Esophagus (tissue), 2 donors: Measurements from ENCODE around the gene PAK6. TPM values are rescaled to one million over a fixed set of nuclear protein-coding genes. Genes with fewer than 3 reads are reported as not detected.

ENCODE experiments used
- H3K27ac ChIP-seq, 2 donors: one replicate each; pipeline ENCODE4 v1.5.1; 2013; ENCODE audit warnings: low read depth in 2 of 2, mild to moderate bottlenecking in 2 of 2, inconsistent platforms in 1 of 2, low read length in 1 of 2, moderate library complexity in 1 of 2
- H3K27me3 ChIP-seq, 2 donors: one replicate each; pipeline ENCODE4 v1.6.1; 2013; ENCODE audit warnings: low read length in 2 of 2, control low read depth in 1 of 2, mild to moderate bottlenecking in 1 of 2; ENCODE audit not compliant: insufficient read depth in 2 of 2, control insufficient read depth in 1 of 2
- H3K36me3 ChIP-seq, 2 donors: one replicate each; pipeline ENCODE4 v1.6.1; 2013; ENCODE audit warnings: low read length in 1 of 2; ENCODE audit not compliant: control insufficient read depth in 2 of 2, insufficient read depth in 2 of 2
- H3K4me1 ChIP-seq, 2 donors: one replicate each; pipeline ENCODE4 v1.6.1; 2013; ENCODE audit warnings: low read length in 1 of 2; ENCODE audit not compliant: control insufficient read depth in 2 of 2, insufficient read depth in 2 of 2
- H3K4me3 ChIP-seq, 2 donors: one replicate each; pipeline ENCODE4 v1.5.1; 2013; ENCODE audit warnings: low read length in 2 of 2, mild to moderate bottlenecking in 2 of 2, low read depth in 1 of 2, moderate library complexity in 1 of 2
- H3K9me3 ChIP-seq, 2 donors: one replicate each; pipeline ENCODE4 v1.6.1; 2013; ENCODE audit warnings: mild to moderate bottlenecking in 2 of 2, low read depth in 1 of 2, low read length in 1 of 2, moderate library complexity in 1 of 2; ENCODE audit not compliant: control insufficient read depth in 2 of 2, insufficient read depth in 1 of 2
- WGBS, 2 donors: extraction: QIAGEN DNeasy Blood & Tissue Kit; methylation state at CpG; one replicate each; pipeline ENCODE4 v1.1.7; 2013; 5-methylcytosine and 5-hydroxymethylcytosine counted together
- polyA plus RNA-seq, 2 donors: library from polyadenylated mRNA; stranded (reverse); fragments of 200-250 nt; gene quantifications; one replicate each; pipeline ENCODE4 v1.2.3, GENCODE V29; 2013
- donor health status: healthy with polysubstance abuse.
- donor health status: Bipolar disorder and iron deficiency.

The PAK6 gene
- polyA plus RNA-seq, 2 donors, result 14.7 to 16.6 TPM

DNA sequence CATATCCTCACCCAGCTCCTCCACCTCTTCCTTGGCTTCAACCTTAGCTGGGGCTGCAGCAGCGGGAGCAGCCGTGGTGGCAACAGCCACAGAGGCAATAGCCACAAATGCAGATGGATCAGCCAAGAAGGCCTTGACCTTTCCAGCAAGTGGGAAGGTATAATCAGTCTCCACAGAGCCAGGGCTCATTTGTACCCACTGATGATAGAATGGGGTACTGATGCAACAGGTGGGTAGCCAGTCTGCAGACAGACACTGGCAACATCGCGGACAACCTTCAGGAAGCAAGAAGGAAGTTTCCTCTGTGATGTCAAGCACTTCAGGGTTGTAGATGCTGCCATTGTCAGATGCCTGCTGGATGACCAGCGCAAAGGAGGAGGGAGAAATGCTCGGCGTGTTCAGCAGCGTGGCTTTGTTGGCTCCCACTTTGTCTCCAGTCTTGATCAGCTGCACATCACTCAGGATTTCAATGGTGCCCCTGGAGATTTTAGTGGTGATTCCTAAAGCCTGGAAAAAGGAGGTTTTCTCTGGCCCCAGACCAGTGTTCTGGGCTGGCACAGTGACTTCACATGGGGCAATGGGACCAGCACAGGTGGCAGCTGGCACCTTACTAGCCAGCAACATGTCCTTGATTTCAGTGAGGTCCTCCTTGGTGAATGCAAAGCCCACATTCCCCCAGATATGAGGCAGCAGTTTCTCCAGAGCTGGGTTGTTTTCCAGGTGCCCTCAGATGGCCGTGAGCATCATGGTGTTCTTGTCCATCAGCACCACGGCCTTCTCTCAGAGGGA is 73.7 kb downstream of the PAK6 start:
- Histone ChIP-seq H3K4me1 (peaks cover 0 to 3% of the 10 kb centered on the region in 2 donors), H3K4me3 (no peak overlapping the region), H3K36me3 (no peaks in the 10 kb centered on the region), H3K27me3 (no peaks in the 10 kb centered on the region), H3K27ac (no peak overlapping the region), H3K9me3 (no peaks in the 10 kb centered on the region)
- WGBS, 2 donors, result 91 to 92% methylated on average over 9 to 10 of the region's 10 CpGs

DNA sequence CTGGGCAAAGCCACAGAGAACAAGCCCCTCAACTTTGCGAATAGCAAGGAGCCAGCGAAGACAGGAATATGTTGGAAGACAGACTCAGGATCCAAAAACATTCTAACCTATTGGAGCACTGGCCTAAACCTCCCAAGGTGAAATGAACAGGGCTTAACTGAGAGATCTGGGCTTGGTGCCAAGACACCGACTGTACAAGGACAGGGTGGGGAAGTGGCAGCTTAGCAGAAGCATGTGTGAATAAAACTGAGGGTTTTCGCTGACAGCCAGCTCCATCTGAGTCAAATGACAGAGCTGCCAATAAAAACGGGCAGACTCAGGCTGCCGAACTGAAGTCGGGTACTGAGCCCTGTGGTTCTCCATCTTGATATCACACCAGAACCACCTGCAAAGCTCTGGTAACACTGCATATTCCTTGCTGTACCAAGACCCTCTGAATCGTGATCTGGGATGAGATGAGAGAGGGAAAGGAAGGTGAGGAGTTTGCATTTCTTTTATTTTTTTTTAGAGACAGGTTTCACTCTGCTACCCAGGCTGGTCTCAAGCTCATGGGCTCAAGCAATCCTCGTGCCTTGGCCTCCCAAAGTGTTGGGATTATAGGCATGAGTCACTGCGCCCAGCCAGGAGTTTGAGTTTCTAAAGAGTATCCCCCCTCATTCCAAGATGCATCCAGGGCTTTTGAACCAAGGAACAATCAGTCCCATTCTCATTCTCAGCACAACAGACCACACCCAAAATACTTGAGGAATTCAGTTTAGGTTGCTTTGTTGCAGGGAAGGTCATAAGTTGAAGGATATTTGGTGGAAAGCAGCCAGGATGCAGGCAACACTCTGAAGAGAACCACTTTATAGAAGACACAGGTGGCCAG is 74.9 kb downstream of the PAK6 start:
- no peaks in the 10 kb centered on the region for H3K36me3 ChIP-seq
- no peak overlapping the region for H3K4me3 ChIP-seq
- 34 to 37% methylated on average over 10 of the region's 10 CpGs for WGBS, 2 donors
- H3K27ac ChIP-seq, result no peak overlapping the region
- H3K9me3 ChIP-seq, result no peaks in the 10 kb centered on the region
- no peaks in the 10 kb centered on the region for H3K27me3 ChIP-seq
- peaks cover 0 to 2% of the 10 kb centered on the region in 2 donors for H3K4me1 ChIP-seq

DNA sequence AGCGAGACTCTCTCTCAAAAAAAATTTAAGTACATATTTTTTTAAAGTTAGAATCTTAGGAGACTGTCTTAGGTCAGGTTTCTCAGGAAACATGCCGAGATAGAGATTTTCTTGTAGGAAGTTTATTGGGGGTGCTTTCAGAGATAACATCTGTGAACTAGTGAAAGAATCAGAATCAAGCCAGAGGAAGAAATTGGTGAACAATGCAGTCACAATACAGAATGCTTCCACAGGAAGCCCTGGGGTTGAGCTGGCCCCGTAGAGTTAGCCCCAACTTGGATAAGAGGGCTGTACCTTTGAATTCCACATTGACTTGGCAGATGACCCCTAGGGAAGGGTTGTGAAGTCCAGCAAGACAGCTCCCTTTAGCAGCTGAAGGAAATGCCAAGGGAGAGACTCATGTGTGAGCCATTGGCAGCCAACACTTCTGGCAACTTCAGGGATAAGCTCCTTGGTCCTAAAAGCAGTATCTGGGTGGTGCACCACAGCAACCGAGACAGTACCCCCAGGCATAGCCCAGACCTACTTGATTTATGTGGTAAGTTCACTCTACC is 75.9 kb downstream of the PAK6 start:
- H3K4me1 ChIP-seq, result no peaks in the 10 kb centered on the region
- no peak overlapping the region for H3K27ac ChIP-seq
- H3K27me3 ChIP-seq, result no peaks in the 10 kb centered on the region
- no peaks in the 10 kb centered on the region for H3K36me3 ChIP-seq
- H3K9me3 ChIP-seq, result no peaks in the 10 kb centered on the region
- 77 to 88% methylated on average over 4 of the region's 4 CpGs for WGBS, 2 donors
- H3K4me3 ChIP-seq, result no peak overlapping the region

DNA sequence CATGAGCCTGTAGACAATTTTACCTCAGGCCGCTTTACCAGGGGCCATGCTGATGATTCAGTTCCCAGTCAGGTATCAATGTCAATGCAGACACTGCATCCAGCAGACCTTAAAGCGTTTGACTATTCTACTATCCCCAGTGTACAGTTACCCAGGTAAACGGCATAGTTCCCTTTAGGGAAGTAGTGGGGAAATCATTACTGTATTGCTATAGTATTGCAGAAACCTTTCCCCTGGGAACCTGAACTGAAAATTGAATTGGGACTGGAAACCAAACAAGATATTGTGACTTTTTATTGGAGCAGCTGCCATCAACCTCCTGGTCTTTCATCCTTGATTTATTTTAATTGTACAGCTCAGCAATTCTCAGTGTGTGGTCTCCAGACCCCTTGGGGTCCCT is 78.1 kb downstream of the PAK6 start:
- no peaks in the 10 kb centered on the region for H3K9me3 ChIP-seq
- H3K36me3 ChIP-seq, result no peaks in the 10 kb centered on the region
- no peak overlapping the region for H3K27ac ChIP-seq
- H3K4me3 ChIP-seq, result no peak overlapping the region
- H3K27me3 ChIP-seq, result no peaks in the 10 kb centered on the region
- WGBS, 2 donors, result 89 to 90% methylated on average over 3 of the region's 3 CpGs
- no peaks in the 10 kb centered on the region for H3K4me1 ChIP-seq

DNA sequence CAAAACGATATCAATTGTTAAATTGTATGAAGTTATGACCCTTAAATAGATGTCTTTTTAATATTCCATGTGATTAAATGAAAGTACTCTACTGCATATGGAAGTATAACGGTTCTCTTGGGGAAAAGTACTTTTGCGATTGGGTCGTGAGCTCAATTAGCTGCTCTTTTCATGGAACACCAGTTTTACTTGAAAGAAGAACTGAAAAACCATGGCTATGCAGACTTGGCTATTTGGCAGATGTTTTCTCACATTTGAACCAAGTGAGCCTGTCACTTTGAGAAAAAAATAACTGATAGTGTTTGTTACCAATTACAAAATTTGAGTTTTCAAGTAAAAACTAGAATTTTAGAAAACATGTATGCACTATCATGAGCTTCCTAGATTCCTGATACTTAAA is 78.7 kb downstream of the PAK6 start:
- Histone ChIP-seq H3K27ac (no peak overlapping the region), H3K36me3 (no peaks in the 10 kb centered on the region), H3K9me3 (no peaks in the 10 kb centered on the region), H3K4me1 (no peaks in the 10 kb centered on the region), H3K27me3 (no peaks in the 10 kb centered on the region), H3K4me3 (no peak overlapping the region)
- 76 to 78% methylated on average over 4 of the region's 4 CpGs for WGBS, 2 donors

DNA sequence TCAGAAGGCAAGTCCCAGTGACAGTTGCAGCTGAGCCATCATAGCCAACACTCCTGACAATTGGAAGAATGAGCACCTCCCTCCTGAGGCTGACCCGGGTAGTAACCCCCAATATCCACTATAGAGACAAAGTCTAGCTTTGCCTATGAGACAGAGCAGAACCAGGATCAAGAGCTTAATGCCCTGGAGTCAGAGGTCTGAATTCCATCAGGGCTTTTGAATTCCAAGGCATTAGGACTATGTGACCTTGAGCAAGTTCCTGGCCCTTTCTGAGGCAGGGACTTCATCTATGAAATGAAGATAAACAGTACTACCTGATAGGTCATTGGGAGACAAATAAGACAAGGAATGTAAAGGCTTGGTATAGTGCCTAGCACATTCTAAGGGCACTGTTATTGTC is 81.5 kb downstream of the PAK6 start:
- 95 to 96% methylated on average over 1 of the region's 1 CpG for WGBS, 2 donors
- H3K27ac ChIP-seq, result no peak overlapping the region
- H3K27me3 ChIP-seq, result no peaks in the 10 kb centered on the region
- H3K4me1 ChIP-seq, result peaks cover 3 to 4% of the 10 kb centered on the region in 2 donors
- no peaks in the 10 kb centered on the region for H3K36me3 ChIP-seq
- H3K9me3 ChIP-seq, result no peaks in the 10 kb centered on the region
- no peak overlapping the region for H3K4me3 ChIP-seq

DNA sequence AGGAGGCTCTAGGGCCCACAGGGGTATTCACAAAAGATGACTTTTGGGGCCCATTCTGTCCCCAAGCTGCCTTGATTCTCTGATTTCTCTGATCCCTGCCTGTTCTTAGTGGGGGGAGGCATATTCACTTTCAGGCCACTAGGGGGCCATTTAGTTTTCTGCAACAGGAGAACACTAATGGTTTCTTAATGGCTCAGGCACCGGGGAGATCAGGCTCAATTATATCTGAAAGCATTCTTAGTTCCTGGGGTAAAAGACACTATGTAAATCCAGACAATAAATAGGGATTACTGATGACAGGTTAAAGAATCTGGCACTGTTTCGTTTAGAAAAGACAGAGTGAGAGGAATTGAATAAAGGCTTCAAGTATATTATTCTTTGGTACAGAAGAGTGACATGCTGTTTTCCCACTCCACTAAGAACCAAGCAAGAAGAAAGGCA is 82.1 kb downstream of the PAK6 start:
- no peak overlapping the region for H3K4me3 ChIP-seq
- no peaks in the 10 kb centered on the region for H3K27me3 ChIP-seq
- peaks cover 4% of the 10 kb centered on the region in 2 donors for H3K4me1 ChIP-seq
- WGBS, 2 donors, result 0% methylated on average over 2 of the region's 2 CpGs
- H3K36me3 ChIP-seq, result no peaks in the 10 kb centered on the region
- H3K27ac ChIP-seq, result no peak overlapping the region
- H3K9me3 ChIP-seq, result no peaks in the 10 kb centered on the region

DNA sequence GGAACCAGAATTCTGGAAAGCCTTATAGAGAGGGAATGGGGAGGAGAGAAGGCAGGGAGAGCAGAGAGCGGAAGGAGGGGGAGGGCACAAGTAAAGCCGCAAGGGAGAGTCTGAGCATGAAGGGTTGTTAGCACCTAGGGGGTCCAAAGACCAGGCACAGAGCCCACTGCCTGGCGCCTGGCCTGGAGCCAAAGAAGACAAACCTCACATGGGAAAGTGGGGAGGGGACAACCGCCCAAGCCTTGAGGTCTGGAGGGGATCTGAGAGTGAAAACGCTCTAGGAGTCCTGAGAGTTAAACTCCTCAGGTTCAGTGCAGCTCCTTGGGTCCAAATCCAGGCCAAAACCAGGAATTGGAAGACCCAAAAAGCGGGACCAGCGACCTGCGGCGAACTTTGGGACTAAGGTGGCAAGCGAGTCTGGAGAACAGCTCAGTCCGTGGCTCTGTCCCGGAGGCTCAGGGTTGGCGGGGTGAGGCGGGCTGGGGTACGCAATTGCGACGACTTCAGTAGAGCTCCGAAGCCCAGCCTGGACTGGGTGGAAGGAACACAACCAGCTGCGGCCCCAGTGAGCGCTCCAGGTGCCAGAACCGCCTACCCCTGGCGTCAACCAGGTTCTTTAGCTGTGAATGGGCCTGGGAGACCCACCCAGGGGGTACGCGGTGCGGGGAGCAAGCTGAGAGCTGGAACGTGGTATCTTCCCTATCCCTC is 83.8 kb downstream of the PAK6 start:
- peak overlapping the region; percentile 79 to 87 for H3K27ac ChIP-seq
- WGBS, 2 donors, result 46% methylated on average over 26 of the region's 26 CpGs
- H3K4me3 ChIP-seq, result peak overlapping the region; percentile 69 to 71

DNA sequence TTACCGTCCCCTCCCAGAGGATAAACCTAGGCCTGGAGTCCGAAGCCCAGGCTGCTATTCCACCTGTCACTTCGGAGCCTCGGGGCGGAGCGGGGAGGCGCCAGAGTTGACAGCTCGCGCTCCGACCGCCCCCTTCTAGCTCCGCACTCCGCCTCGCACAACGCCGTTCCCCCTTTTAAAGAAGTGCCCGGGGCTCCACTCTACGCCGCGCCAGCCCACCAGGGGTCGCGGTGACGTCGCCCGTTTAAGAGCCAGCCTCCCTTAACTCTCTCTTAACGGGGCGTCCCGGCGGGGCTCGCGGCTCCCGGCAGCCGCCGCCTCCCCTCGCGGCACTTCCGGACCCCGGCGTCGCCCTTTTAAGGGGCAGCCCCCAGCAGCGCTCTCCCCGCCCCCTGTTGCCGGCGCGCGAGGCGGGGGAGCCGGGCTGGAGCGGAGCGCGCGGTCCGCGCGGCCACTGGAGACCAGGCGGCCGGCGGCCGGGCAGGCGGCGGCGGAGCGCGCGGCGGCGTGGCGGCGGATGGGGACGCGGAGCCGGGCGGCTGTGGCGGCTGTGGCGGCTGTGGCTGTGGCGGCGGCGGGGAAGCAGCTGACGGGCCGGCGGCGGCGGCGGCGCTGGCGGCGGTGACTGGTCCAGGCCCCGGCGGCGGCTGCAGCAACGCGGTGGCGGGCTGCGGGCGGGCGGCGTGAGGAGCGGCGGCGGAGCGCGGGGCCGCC is 84.5 kb downstream of the PAK6 start, which contains the start of gene INAFM2:
INAFM2 (plus strand) TSS at position 454 of the 714 bp plus-strand sequence. CDS start 364 bp downstream, outside the sequence.
- H3K36me3 ChIP-seq, result no peaks in the 10 kb centered on the region
- WGBS, 2 donors, result 0 to 1% methylated on average over 86 to 103 of the region's 103 CpGs
- peaks cover 4 to 5% of the 10 kb centered on the region in 2 donors for H3K4me1 ChIP-seq
- H3K9me3 ChIP-seq, result no peaks in the 10 kb centered on the region
- peak within 1 kb of the TSS; percentile 79 to 87 for H3K27ac ChIP-seq
- no peaks in the 10 kb centered on the region for H3K27me3 ChIP-seq
- H3K4me3 ChIP-seq, result peak within 1 kb of the TSS; percentile 69 to 71

More for the DNA sequence above, 83.8 kb downstream of the PAK6 start:
- no peaks in the 10 kb centered on the region for H3K36me3 ChIP-seq
- H3K27me3 ChIP-seq, result no peaks in the 10 kb centered on the region
- no peaks in the 10 kb centered on the region for H3K9me3 ChIP-seq
- peaks cover 4 to 5% of the 10 kb centered on the region in 2 donors for H3K4me1 ChIP-seq
